Measurements from ENCODE around the gene KCNK2. TPM values are rescaled to one million over a fixed set of nuclear protein-coding genes. Genes with fewer than 3 reads are reported as not detected.
"Not testable (repeated sequence)": the region's sequence is repeated elsewhere in the genome, so short reads cannot be mapped to it uniquely, and the experiment has no call there.

KCNK2 gene
- total RNA-seq, 2 donors from 2014 or later: not detected

GRCh38 chr1:215156232-215156631 lies 73.7 kb downstream of the KCNK2 start:
- H3K36me3 Mint-ChIP-seq (ENCODE audit: low read depth): no peaks in the 10 kb centered on the region
- ATAC-seq (replicated peaks): no peak

GRCh38 chr1:215160351-215160750 lies 77.8 kb downstream of the KCNK2 start:
- no peaks in the 10 kb centered on the region for H3K4me1 Mint-ChIP-seq
- peaks cover 16% of the 10 kb centered on the region for H3K9me3 Mint-ChIP-seq
- ATAC-seq (replicated peaks): no peak
- H3K36me3 Mint-ChIP-seq (ENCODE audit: low read depth): no peaks in the 10 kb centered on the region
- no peak overlapping the region for H3K27ac Mint-ChIP-seq
- H3K27me3 Mint-ChIP-seq: no peaks in the 10 kb centered on the region
- no peak overlapping the region for H3K4me3 Mint-ChIP-seq

More at GRCh38 chr1:215156232-215156631, 73.7 kb downstream of the KCNK2 start:
- Mint-ChIP-seq H3K4me1 (no peaks in the 10 kb centered on the region), H3K27ac (no peak overlapping the region), H3K9me3 (peaks cover 7% of the 10 kb centered on the region), H3K4me3 (no peak overlapping the region), H3K27me3 (no peaks in the 10 kb centered on the region)

- not testable (repeated sequence) for ATAC-seq (replicated peaks); H3K27ac Mint-ChIP-seq
Observed at GRCh38 chr1:215163144-215163543, 80.6 kb downstream of the KCNK2 start.

GRCh38 chr1:215166886-215167285 lies 84.3 kb downstream of the KCNK2 start:
- no peaks in the 10 kb centered on the region for H3K4me1 Mint-ChIP-seq

More at GRCh38 chr1:215163144-215163543, 80.6 kb downstream of the KCNK2 start:
- not testable (repeated sequence) for H3K36me3 Mint-ChIP-seq (ENCODE audit: low read depth); H3K27me3 Mint-ChIP-seq; H3K4me3 Mint-ChIP-seq; H3K4me1 Mint-ChIP-seq
- H3K9me3 Mint-ChIP-seq: peaks cover 14% of the 10 kb centered on the region

GRCh38 chr1:215181518-215181917 lies 99.0 kb downstream of the KCNK2 start:
- no peak overlapping the region for H3K4me3 Mint-ChIP-seq
- H3K27me3 Mint-ChIP-seq: no peaks in the 10 kb centered on the region
- H3K4me1 Mint-ChIP-seq: no peaks in the 10 kb centered on the region
- peaks cover 19% of the 10 kb centered on the region for H3K9me3 Mint-ChIP-seq
- no peak for ATAC-seq (replicated peaks)
- H3K36me3 Mint-ChIP-seq (ENCODE audit: low read depth): no peaks in the 10 kb centered on the region
- H3K27ac Mint-ChIP-seq: no peak overlapping the region

More at GRCh38 chr1:215166886-215167285, 84.3 kb downstream of the KCNK2 start:
- Mint-ChIP-seq H3K27me3 (no peaks in the 10 kb centered on the region), H3K27ac (no peak overlapping the region), H3K36me3 (ENCODE audit: low read depth) (no peaks in the 10 kb centered on the region), H3K9me3 (peaks cover 9% of the 10 kb centered on the region), H3K4me3 (no peak overlapping the region)
- no peak for ATAC-seq (replicated peaks)

- no peak for ATAC-seq (replicated peaks)
- Mint-ChIP-seq H3K9me3 (peaks cover 7% of the 10 kb centered on the region), H3K27me3 (no peaks in the 10 kb centered on the region), H3K27ac (no peak overlapping the region), H3K4me1 (no peaks in the 10 kb centered on the region), H3K36me3 (ENCODE audit: low read depth) (no peaks in the 10 kb centered on the region), H3K4me3 (no peak overlapping the region)
Observed at GRCh38 chr1:215185067-215185620, 102.6 kb downstream of the KCNK2 start.

- H3K4me3 Mint-ChIP-seq: no peak overlapping the region
Observed at GRCh38 chr1:215188302-215188950, 105.9 kb downstream of the KCNK2 start.

GRCh38 chr1:215192306-215192705 lies 109.8 kb downstream of the KCNK2 start:
- no peak for ATAC-seq (replicated peaks)

More at GRCh38 chr1:215188302-215188950, 105.9 kb downstream of the KCNK2 start:
- Mint-ChIP-seq H3K27me3 (no peaks in the 10 kb centered on the region), H3K27ac (no peak overlapping the region), H3K36me3 (ENCODE audit: low read depth) (no peaks in the 10 kb centered on the region), H3K9me3 (no peaks in the 10 kb centered on the region), H3K4me1 (no peaks in the 10 kb centered on the region)
- ATAC-seq (replicated peaks): no peak

GRCh38 chr1:215198021-215198420 lies 115.5 kb downstream of the KCNK2 start:
- Mint-ChIP-seq H3K4me1 (no peaks in the 10 kb centered on the region), H3K4me3 (no peak overlapping the region)

More at GRCh38 chr1:215192306-215192705, 109.8 kb downstream of the KCNK2 start:
- Mint-ChIP-seq H3K9me3 (no peaks in the 10 kb centered on the region), H3K4me3 (no peak overlapping the region), H3K36me3 (ENCODE audit: low read depth) (no peaks in the 10 kb centered on the region), H3K27me3 (no peaks in the 10 kb centered on the region), H3K4me1 (no peaks in the 10 kb centered on the region), H3K27ac (no peak overlapping the region)

GRCh38 chr1:215200121-215200520 lies 117.6 kb downstream of the KCNK2 start:
- Mint-ChIP-seq H3K27me3 (no peaks in the 10 kb centered on the region), H3K27ac (no peak overlapping the region), H3K4me1 (no peaks in the 10 kb centered on the region), H3K4me3 (no peak overlapping the region), H3K9me3 (peaks cover 3% of the 10 kb centered on the region), H3K36me3 (ENCODE audit: low read depth) (no peaks in the 10 kb centered on the region)
- no peak for ATAC-seq (replicated peaks)

More at GRCh38 chr1:215198021-215198420, 115.5 kb downstream of the KCNK2 start:
- Mint-ChIP-seq H3K9me3 (peaks cover 3% of the 10 kb centered on the region), H3K36me3 (ENCODE audit: low read depth) (no peaks in the 10 kb centered on the region), H3K27me3 (no peaks in the 10 kb centered on the region), H3K27ac (no peak overlapping the region)
- ATAC-seq (replicated peaks): no peak

- H3K9me3 Mint-ChIP-seq: peaks cover 3% of the 10 kb centered on the region
- no peak for ATAC-seq (replicated peaks)
- H3K4me3 Mint-ChIP-seq: no peak overlapping the region
- H3K27me3 Mint-ChIP-seq: no peaks in the 10 kb centered on the region
- no peaks in the 10 kb centered on the region for H3K4me1 Mint-ChIP-seq
- no peaks in the 10 kb centered on the region for H3K36me3 Mint-ChIP-seq (ENCODE audit: low read depth)
- H3K27ac Mint-ChIP-seq: no peak overlapping the region
Observed at GRCh38 chr1:215201283-215201682, 118.7 kb downstream of the KCNK2 start.

GRCh38 chr1:215202868-215203267 lies 120.3 kb downstream of the KCNK2 start:
- no peak overlapping the region for H3K4me3 Mint-ChIP-seq
- peaks cover 3% of the 10 kb centered on the region for H3K9me3 Mint-ChIP-seq
- no peak overlapping the region for H3K27ac Mint-ChIP-seq
- H3K27me3 Mint-ChIP-seq: no peaks in the 10 kb centered on the region
- H3K4me1 Mint-ChIP-seq: no peaks in the 10 kb centered on the region
- H3K36me3 Mint-ChIP-seq (ENCODE audit: low read depth): no peaks in the 10 kb centered on the region
- no peak for ATAC-seq (replicated peaks)

GRCh38 chr1:215210167-215210566 lies 127.6 kb downstream of the KCNK2 start:
- Mint-ChIP-seq H3K27ac (no peak overlapping the region), H3K36me3 (ENCODE audit: low read depth) (no peaks in the 10 kb centered on the region), H3K9me3 (no peaks in the 10 kb centered on the region), H3K27me3 (no peaks in the 10 kb centered on the region), H3K4me1 (no peaks in the 10 kb centered on the region), H3K4me3 (no peak overlapping the region)
- no peak for ATAC-seq (replicated peaks)

GRCh38 chr1:215215846-215216245 lies 133.3 kb downstream of the KCNK2 start:
- H3K4me3 Mint-ChIP-seq: no peak overlapping the region
- no peaks in the 10 kb centered on the region for H3K36me3 Mint-ChIP-seq (ENCODE audit: low read depth)
- ATAC-seq (replicated peaks): no peak
- H3K4me1 Mint-ChIP-seq: no peaks in the 10 kb centered on the region
- H3K9me3 Mint-ChIP-seq: no peaks in the 10 kb centered on the region
- no peak overlapping the region for H3K27ac Mint-ChIP-seq
- peaks cover 4% of the 10 kb centered on the region for H3K27me3 Mint-ChIP-seq

GRCh38 chr1:215219372-215219771 lies 136.8 kb downstream of the KCNK2 start:
- ATAC-seq (replicated peaks): no peak
- no peaks in the 10 kb centered on the region for H3K9me3 Mint-ChIP-seq
- peaks cover 4% of the 10 kb centered on the region for H3K27me3 Mint-ChIP-seq
- H3K4me1 Mint-ChIP-seq: no peaks in the 10 kb centered on the region
- H3K36me3 Mint-ChIP-seq (ENCODE audit: low read depth): no peaks in the 10 kb centered on the region
- no peak overlapping the region for H3K4me3 Mint-ChIP-seq
- H3K27ac Mint-ChIP-seq: no peak overlapping the region

Data from activated T-helper 17 cell treated with anti-CD3 and anti-CD28 coated beads, Interleukin-2, amount 50 U/mL, for 72 hours (primary cell).